Ammon's horn (tissue), 1 donor: ENCODE results near the gene TIAM2.
A peak's percentile ranks its signal among the peaks of the same experiment; 100 is the strongest.
"Not testable (repeated sequence)": the region's sequence is repeated elsewhere in the genome, so short reads cannot be mapped to it uniquely, and the experiment has no call there.

Source experiments
- DNase-seq: peaks from one replicate; pipeline ENCODE4 v3.0.0-alpha.2; 2016; ENCODE audit warnings: low spot score

TIAM2 gene

GRCh38 chr6:155170519-155170918, 175.4 kb downstream of the TIAM2 start:
- DNase-seq = no peak

- peak; percentile 46 for DNase-seq
These were observed 176.1 kb downstream of the TIAM2 start for GRCh38 chr6:155171109-155171746.

- peak; percentile 72 for DNase-seq
These were observed 176.8 kb downstream of the TIAM2 start for GRCh38 chr6:155171747-155172449.

- no peak for DNase-seq
These were observed 178.4 kb downstream of the TIAM2 start for GRCh38 chr6:155173488-155173887.

DNA sequence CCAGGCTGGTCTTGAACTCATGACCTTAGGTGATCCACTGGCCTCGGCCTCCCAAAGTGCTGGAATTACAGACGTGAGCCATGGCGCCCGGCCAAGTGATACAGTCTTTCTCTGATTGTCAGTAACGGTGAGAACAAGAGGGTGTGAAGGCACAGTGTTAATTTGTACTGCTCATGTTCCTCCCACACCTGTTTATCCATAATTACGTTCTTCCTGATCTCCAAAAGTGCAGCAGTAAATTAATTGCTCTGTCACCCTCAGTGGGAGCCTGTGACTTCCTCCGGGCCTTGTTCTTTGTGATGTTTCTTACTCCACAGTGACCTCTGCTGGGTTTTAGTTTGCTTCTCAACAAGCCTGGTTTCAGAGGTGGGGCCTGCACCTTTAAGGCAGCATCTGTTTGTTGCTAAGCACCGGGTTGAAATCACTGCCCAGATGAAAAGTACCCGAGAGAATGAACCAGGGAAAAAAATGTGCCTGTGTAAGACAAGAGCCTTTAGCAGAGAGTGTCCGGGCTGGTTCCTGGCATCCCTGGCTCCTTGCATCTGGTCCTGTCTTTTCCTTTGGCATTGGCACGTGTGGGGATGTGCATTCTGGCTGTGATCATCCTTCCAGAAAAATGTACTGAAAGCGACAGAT, 179.6 kb downstream of the TIAM2 start:
- peak; percentile 86 for DNase-seq

GRCh38 chr6:155177363-155177961, 182.3 kb downstream of the TIAM2 start:
- DNase-seq = peak; percentile 64

- no peak for DNase-seq
These were observed 186.4 kb downstream of the TIAM2 start for GRCh38 chr6:155181498-155181897.

DNA sequence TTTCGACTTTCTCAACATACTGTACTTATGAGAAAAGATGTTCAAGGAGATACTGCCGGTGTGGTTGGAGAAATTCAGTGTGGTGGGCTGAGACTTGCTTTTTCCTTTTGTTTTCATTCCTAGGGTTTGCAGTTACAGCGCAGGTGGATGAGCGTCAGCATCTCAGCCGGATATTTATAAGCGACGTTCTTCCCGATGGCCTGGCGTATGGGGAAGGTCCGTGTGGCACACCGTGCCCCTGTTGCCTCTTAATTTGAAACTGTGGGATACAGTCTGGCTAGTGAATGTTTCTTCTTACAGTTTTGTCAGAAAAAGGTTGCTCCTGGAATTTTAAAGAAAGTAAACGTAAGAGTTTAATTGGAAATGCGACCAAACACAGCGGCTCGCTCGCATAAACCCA, 187.0 kb downstream of the TIAM2 start:
- DNase-seq = no peak

GRCh38 chr6:155183095-155183494, 188.0 kb downstream of the TIAM2 start:
- no peak for DNase-seq

DNA sequence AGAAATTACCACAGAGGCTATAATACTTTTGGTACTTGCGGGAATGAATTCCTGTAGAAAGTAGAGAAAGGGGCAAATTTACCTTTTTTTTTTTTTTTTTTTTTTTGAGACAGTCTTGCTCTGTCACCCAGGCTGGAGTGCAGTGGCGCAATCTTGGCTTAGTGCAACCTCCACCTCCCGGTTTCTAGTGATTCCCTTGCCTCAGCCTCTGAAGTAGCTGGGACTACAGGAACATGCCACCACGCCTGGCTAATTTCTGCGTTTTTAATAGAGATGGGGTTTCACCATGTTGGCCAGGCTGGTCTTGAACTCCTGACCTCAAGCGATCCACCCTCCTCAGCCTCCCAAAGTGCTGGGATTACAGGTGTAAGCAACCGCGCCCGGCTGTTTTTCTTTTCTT, 189.9 kb downstream of the TIAM2 start:
- DNase-seq = not testable (repeated sequence)

- DNase-seq = no peak
These were observed 190.4 kb downstream of the TIAM2 start for GRCh38 chr6:155185544-155185943.

DNA sequence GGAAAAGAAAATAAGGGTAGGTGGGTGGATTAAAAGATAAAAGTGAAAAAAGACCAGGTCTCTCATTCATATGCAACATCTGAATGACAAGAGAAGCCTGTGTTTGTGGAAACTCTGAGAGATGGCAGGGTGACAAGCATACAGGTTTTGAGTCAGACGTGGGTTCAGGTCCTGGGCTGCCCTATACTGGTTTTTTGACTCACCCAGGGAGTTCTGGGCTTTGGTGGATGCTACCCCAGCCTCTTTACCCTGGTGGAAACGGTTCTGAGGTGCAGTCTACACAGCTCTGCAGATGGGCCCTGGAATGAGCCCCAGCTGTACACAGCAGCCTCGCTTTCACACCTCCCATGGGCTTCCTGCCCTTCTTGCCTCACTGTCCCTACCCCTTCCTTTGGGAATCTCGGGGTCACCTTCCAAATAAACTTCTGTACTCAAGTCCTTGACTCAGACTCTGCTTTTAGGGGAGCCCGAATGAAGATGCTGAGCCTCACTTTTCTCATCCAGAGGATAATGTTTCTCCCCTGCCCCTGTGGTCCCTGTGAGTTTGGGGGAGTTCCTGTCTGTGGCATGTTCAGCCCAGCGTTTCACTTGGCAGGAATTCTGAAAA, 191.0 kb downstream of the TIAM2 start:
- DNase-seq = no peak

DNA sequence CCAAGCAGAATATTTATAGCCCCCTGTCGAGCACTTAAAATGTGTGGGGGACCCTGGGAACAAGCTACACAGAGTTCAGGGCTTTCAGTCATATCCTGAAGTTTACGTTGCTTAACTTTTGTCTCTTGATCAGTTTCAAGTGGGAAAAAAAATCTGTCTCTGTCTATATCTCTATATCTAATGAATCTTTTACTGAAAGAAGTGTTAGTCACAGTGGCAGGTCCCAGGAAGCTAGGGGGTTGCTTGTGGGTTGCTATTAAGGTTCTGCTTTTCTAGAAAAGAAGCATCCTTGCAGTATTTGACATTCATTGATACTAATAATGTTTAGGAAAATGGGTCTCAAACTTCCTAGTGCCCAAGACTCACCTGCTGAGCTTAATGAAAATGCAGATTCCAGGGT, 192.0 kb downstream of the TIAM2 start:
- DNase-seq = no peak

DNA sequence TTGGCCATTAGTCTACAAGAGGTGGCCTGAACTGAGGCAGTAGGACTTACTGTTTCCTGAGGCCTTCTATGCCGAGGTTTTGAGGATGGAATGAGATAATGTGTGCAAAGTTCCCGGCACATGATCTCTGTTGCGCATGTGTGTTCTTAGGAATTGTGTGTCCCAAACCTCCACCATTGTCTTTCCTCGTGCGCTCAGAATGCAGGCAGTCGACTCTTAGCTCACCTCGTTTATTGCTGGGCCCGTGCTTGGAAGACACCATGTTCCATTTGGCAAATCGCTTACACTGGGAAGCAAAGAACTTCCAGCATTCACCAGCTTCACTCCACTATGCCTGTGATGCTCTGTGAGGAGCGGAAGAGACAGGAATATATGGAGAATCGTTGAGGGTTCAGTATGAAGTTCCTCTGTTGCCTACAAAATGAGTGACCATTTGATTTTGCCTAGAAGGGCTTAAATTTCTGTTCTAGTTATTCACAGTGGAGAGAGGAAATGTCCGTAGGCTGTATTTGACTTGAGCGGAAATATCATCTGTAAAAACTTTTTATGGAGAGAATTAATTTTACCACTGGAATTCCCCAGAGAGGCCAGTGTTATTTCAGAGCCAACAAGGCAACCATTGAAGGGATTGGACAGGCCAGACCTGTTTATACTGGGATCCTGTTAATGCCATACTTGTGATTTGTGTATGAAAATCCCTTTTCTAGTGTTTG, 193.0 kb downstream of the TIAM2 start:
- DNase-seq = no peak

GRCh38 chr6:155188707-155189496, 193.8 kb downstream of the TIAM2 start:
- peak; percentile 45 for DNase-seq

- no peak for DNase-seq
These were observed 195.6 kb downstream of the TIAM2 start for GRCh38 chr6:155190677-155191076.

DNA sequence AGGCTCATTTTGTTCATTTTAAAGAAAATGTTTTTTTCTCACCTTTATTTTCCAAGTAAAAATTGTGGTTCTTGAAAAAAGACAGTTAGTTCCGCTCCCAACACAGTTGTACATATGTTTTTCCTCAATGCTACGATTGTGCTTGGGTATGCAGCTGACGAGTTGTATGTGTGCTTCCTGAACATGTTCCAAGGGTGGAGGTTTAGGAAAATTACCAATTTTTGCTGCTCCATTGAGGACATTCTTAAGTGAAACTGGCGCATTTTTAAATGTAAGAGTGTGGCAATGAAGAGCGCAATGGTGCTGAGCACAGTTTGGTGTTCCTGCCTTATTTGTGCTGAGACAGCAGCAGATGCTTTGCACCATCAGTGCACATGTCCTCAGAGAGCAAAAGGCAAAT, 198.4 kb downstream of the TIAM2 start:
- no peak for DNase-seq

DNA sequence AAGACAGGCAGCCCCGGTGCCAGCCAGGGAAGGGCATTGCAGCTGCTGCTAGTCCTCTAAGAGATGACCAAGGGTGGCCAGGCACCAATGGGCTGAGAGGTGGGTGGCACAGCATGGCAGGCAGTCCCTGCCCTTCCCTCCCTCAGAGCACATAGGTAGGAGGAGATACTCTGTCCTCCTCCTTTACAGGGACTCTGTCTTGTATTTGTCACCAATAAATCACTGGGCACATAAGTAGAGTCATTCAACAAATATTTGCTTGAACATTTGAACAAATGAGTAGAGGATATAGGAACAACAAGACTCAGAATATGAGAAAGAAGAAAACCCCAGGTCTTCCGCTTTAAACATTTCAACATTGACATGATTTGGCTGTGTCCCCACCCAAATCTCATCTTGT, 199.3 kb downstream of the TIAM2 start:
- DNase-seq = no peak

DNA sequence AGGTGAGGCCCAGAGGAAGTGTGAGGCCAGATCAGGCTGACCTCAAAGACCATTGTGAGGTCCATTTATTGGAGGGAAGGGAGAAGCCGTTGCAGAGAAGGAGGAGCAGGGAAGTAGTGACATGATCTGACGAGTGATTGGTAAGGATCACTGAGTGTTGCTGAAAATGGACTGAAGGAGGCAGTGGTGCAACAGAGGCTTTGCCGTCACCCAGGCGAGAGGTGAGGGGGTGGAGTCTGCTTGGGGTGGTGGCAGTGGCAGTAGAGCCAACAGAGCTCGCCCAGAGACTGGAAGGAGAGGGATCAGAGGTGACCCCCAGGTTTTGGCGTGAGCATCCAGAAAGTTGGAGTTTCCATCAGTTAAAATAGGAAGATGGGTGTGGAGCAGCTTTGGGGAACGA, 200.8 kb downstream of the TIAM2 start:
- DNase-seq = no peak

GRCh38 chr6:155196911-155197310, 201.8 kb downstream of the TIAM2 start:
- DNase-seq = no peak

- DNase-seq = no peak
These were observed 202.8 kb downstream of the TIAM2 start for GRCh38 chr6:155197932-155198331.
